ENCODE data around the gene SLBP. TPM values are rescaled to one million over a fixed set of nuclear protein-coding genes. Genes with fewer than 3 reads are reported as not detected.

The SLBP gene
- total RNA-seq: 26.4 TPM

GRCh38 chr4:1712216-1713002 is at the start of gene SLBP:
Gene SLBP, minus strand, starts transcription at chr4:1712319. Its CDS starts 131 bp downstream, at chr4:1712188.
- peak; percentile 97 for DNase-seq (ENCODE audit: low spot score)

GRCh38 chr4:1761130-1761689 is 49.1 kb upstream of the SLBP start:
- no peak for DNase-seq (ENCODE audit: low spot score)

GRCh38 chr4:1760521-1761071 is 48.5 kb upstream of the SLBP start:
- no peak for DNase-seq (ENCODE audit: low spot score)

DNA sequence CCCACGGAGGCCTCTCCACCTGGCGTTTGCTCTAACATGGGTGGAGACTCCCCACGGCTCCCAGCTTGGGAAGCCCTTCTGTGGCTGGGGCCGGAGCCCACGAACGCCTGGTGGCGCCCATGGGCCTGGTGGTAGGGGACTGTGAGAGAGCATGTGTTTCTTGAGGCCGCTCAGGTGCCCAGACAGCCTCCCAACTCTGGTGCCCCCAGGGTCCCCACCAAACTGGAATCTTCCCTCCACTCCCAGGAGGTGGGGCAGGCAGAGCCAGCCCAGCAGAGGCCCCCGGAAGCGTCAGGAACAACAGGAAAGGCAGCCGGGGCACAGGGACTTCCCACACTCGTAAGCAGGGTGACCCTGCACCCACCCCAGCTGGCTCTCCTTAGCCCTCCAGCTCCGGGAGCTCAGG is 47.7 kb upstream of the SLBP start:
- DNase-seq (ENCODE audit: low spot score): no peak

DNA sequence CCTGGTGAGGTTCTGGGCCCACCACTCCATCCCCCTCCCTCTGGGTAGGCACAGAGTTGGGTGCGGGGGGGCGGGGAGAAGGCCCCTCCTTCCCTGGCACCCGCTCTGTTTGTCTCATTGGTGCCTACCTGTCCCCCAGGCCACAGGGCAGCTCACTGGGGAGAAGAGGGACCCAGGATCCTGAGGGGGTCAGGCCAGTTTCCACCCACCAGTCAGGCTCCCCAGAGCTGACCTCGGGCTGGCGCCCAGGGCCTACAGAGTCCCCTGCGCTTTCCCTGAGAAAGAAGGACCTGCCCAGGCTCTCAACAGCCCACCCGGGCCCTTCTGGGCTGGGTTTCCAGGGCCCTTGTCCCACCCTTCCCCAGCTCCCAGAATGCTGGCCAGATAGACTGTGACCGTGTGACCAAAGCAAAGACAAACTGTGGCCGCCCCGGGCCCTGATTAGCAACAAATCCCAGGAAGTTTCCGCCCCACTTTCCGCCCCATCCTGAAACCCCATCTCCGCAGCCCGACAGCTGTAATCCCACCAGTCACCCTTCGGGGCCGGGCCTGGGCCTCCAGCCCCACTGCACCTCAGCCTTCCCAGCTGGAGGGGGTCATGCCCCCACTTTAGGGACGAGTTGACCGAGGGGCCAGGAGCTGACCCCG is 47.2 kb upstream of the SLBP start:
- no peak for DNase-seq (ENCODE audit: low spot score)

DNA sequence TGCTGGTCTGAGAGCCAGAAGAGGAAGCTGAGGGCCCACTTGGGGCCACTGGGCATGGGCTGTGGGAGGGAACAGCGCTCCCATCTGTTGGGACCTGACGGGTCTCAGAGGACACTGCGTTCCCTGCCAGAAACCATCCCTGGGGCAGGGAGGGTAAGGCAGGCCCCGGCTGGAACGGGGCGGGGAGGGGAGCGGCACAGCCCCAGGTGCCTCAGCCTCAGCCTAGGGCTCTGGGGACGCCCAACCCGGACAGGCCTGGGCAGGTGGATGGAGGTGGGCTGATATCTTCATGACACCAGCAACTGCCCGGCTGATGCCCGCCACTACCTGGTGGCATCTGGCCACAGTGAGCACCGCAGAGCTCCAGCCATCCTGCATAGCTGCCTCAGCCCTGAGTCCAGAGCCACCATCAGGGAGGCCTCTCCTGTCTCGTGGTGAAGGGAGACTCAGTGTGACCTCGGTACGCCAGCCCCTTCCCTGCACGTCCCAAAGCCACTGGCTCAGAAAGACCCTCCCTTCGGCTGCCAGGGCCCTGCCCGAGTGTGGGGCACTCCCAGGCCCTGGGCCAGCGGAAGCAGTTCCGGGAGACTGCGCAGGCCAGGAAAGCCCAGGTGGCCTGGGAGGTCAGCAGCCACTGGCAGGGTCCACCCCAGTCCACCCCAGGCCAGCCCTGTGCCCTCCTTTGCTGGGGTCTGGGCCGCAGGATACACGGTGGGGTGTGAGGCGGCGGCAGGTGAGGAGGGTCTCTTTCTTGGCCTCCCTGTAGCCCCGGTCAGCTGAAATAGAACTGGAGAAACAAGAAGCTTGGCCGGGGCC is 46.4 kb upstream of the SLBP start:
- DNase-seq (ENCODE audit: low spot score): no peak

- DNase-seq (ENCODE audit: low spot score): no peak
Observed at GRCh38 chr4:1757836-1758235, 45.7 kb upstream of the SLBP start.

DNA sequence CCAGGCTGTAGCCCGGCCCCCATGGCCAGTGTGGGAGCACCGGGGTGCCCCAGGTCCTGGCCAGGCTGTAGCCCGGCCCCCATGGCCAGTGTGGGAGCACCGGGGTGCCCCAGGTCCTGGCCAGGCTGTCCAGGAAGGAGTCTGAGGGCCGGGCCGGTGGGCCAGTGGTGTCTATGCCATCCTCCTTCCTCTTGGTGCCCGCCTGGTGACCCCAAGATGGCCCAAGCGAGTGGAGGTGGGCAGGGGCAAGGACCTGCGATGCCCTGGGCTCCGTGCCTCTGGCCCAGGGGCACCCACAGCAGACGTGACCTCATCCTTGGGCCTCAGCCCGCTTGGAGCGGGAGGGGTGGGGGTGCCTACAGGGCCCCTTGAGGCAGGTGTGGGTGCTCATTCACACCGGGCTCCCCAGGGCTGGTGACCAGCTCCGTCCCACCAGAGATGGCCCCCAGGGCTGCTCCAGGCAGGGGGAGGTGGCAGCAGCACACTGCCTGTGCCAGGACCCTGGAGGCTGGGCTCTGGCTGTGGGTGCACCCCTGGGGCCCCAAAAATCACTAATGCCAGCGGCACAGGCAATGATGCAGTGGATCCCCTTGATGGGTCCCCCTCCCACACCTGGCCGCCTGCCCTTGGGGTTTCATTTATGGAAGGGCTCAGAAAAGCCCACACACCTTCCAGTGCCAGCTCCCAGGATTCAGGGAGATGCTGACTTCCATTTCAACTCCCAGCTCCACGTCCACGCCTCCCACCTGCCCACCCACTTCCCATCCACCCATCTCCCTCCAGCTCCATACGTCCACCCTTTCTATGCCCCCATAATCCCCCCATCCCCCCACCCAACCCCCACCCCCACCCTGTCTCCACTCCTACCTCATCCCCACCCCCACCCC is 45.0 kb upstream of the SLBP start:
- no peak for DNase-seq (ENCODE audit: low spot score)

DNA sequence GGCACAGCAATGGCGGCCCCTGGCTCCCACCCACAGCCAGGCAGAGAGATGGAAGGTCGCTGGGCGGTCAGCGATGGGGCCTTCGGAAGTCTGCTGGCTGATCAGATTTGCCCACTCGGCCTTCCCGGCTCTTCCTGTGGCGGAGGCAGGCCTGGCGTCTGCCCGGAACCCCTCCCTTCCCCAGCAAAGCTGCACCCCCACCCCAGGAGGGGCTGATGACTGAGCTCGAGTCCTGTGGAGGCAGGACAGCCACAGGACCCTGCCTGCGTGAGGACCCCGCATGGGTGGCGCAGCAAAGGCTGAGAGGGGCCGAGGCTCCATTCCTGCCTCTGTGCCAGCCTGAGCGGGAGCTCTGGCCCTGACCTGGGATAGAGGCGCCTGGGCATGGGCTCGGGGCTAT is 44.0 kb upstream of the SLBP start:
- no peak for DNase-seq (ENCODE audit: low spot score)

DNA sequence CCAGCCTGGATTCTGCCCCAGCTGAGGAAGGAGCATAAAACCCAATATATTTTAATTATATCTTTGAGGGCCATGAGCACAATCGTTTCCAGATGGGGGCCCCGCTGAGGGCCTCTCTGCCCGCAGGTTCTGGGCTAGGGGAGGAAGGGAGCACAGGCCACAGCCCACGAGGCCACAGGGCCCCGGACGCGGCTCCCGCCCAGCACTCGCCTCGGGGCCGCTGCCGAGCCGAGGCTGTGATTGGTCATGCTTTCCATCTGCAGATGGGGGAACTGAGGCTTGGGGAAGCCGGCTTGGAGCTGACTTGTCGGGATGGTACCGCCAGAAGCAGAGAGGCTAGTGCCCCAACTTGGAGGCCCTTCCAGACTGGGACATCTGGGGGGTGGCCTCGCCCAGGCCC is 43.2 kb upstream of the SLBP start:
- DNase-seq (ENCODE audit: low spot score): no peak

GRCh38 chr4:1754336-1754735 is 42.2 kb upstream of the SLBP start:
- DNase-seq (ENCODE audit: low spot score): no peak

- no peak for DNase-seq (ENCODE audit: low spot score)
Observed at GRCh38 chr4:1753697-1754311, 41.7 kb upstream of the SLBP start.

DNA sequence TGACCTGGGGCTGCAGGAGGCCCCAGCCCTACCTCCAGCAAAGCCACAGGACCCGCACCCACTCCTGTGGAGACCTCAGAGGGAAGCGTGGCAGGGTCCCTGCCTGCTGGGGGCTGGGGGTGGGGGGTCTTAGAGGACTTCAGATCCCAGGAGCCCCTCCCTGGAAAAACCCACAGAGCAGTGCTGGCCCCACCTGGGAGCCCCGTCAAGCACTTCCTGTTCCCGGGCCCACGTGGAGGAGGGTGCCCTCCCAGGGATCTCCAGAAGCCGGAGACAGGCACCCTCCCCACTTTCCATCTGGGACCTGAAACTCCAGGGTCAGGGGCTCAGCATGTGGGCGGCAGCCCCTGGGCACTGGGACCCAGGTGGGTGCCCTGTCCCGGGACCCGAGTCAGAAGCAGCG is 41.2 kb upstream of the SLBP start:
- DNase-seq (ENCODE audit: low spot score): no peak

DNA sequence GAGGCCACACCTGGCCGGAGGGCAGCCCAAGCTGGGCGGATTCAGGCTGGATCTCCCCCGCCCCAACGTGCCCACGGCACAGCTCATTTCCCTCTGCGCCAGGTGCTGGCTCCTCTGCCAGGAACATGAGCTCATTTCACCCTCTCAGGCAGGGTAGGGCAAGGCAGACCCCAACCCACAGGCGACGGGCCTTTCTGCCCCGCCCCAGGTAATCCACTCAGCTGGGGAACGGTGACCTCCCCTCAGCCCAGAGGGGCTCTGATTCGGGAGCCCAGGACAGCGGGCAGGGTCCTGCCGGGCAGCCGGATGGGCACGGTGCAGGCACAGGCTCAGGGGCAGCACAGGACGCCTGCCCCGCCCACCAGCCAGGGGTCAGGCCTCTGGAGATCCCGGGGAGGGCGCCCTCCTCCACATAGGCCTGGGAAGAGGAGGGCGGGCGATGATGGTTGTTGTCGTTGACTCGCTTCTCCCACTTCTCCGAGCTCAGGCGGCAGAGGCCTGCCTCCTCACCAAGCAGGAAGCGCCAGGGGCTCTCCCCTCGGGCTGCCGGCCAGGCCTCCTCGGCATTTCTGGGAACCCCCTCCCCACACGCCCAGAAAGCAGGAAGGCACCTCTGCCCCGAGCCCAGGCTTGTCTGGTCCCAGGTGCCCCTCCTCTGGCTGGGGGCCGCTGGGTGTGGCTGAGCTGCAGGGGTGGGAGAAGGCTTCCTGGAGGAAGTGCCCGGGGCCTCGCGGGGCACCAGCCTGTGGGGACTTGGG is 40.3 kb upstream of the SLBP start:
- no peak for DNase-seq (ENCODE audit: low spot score)

DNA sequence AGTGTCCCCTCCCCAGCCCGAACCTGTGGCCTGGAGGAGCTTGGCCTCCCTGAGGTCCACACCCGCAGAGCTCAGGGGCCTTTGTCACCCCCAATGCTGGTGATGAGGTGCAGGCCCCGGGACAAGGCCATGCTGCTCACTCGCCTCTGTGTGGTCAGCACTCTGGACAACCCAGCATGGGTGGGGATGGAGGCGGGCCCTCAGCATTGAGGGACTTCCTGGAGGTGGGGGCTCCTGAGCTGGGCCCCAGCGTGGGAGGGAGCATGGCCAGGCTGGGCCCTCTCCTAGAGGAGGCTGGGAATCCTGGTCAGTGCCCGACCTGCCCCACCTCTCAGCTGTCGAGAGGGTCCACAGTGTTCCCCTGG is 39.8 kb upstream of the SLBP start:
- no peak for DNase-seq (ENCODE audit: low spot score)

GRCh38 chr4:1751155-1751918 is 39.2 kb upstream of the SLBP start:
- no peak for DNase-seq (ENCODE audit: low spot score)

DNA sequence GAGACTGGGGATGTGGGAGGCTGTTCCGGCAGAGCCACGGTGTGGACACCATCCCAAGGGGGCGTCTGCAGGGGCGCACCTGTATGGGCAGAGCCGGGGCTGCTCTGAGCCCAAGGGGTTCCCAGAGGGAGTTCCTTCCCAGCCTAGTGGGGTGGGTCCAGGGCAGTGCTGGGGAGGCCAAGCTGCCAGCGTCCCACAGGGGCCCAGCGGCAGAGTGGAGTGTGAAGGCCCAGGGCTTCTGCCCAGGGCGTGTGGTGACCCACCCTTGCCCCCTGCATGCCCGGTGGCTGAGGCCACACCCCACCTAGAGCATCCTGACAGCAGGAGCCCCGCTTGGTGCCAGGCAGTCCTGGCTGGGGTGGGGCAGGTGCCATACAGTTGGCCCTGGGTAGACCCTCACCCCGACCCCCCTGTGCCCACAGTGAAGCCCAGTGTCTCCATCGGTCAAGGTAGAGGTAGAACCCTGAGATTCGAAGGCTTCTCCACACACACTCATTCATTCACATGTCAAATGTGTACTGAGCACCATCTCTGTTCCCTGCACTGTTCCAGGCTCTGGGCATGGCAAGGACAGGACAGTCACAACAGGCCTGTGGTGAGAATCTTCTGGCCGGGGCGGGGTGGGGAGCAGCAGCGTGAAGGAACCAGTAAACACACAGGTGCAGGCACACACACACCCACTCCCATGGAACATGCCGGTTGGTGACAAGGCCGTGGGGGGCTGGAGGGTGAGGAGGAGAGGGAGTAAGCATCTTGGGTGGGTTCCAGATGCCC is 38.4 kb upstream of the SLBP start:
- no peak for DNase-seq (ENCODE audit: low spot score)

- no peak for DNase-seq (ENCODE audit: low spot score)
Observed at GRCh38 chr4:1749826-1750225, 37.7 kb upstream of the SLBP start.
